Mammary epithelial cell (primary cell): Measurements from ENCODE around the gene AHRR.

Experiments used
- EZH2 ChIP-seq: IDR thresholded peaks from 2 replicates; pipeline ENCODE4 v1.6.1; 2012; ENCODE audit warnings: low read length, inconsistent platforms, borderline replicate concordance
- TF ChIP-seq, protein P1 (sequence below), 2 donors: IDR thresholded peaks in 1 of 2; conservative IDR thresholded peaks in 1 of 2; 2 replicates each; pipeline ENCODE4 v1.5.1; 2011 to 2012; ENCODE audit warnings: inconsistent platforms in 2 of 2, low read length in 2 of 2, mild to moderate bottlenecking in 2 of 2, control low read depth in 1 of 2, low read depth in 1 of 2; ENCODE audit not compliant: insufficient read depth in 1 of 2; ENCODE audit errors: extremely low read depth in 1 of 2

DNA sequence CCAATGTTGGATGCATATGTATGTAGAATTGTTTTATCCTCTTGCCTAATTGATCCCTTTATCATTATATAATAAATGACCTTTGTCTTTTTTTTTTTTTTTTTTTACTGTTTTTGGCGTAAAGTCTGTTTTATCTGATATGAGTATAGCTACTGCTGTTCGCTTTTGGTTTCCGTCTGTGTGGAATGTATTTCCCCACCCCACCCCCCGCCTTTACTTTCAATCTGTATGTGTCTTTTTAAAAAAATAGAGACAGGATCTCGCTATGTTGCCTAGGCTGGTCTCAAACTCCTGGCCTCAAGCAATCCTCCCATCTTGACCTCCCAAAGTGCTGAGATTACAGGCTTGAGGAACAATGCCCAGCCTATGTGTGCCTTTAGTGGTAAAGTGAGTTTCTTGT, 11.3 kb downstream of the AHRR start:
- TF ChIP-seq, protein P1, sequence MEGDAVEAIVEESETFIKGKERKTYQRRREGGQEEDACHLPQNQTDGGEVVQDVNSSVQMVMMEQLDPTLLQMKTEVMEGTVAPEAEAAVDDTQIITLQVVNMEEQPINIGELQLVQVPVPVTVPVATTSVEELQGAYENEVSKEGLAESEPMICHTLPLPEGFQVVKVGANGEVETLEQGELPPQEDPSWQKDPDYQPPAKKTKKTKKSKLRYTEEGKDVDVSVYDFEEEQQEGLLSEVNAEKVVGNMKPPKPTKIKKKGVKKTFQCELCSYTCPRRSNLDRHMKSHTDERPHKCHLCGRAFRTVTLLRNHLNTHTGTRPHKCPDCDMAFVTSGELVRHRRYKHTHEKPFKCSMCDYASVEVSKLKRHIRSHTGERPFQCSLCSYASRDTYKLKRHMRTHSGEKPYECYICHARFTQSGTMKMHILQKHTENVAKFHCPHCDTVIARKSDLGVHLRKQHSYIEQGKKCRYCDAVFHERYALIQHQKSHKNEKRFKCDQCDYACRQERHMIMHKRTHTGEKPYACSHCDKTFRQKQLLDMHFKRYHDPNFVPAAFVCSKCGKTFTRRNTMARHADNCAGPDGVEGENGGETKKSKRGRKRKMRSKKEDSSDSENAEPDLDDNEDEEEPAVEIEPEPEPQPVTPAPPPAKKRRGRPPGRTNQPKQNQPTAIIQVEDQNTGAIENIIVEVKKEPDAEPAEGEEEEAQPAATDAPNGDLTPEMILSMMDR (conservative IDR thresholded peaks at IDR 0.05 in 1 of 2, IDR thresholded peaks at IDR 0.05 in 1 of 2; ENCODE audit: extremely low read depth in 1 of 2, insufficient read depth in 1 of 2, low read depth in 1 of 2, low read length in 2 of 2): no peak
- no peak for TF ChIP-seq EZH2
